Endodermal cell (in vitro differentiated cells): ENCODE data around the gene TCN1. TPM values are rescaled to one million over a fixed set of nuclear protein-coding genes. Genes with fewer than 3 reads are reported as not detected.
A peak's percentile ranks its signal among the peaks of the same experiment; 100 is the strongest.

Experiments
- DNase-seq: peaks from one replicate; pipeline ENCODE4 v3.0.0-alpha.2; 2017
- H3K27ac ChIP-seq: 2 replicates; pipeline ENCODE4 v1.5.1; 2013; ENCODE audit warnings: mild to moderate bottlenecking, low read depth, low read length, moderate library complexity
- H3K27me3 ChIP-seq: 2 replicates; pipeline ENCODE4 v1.6.1; 2013; ENCODE audit warnings: mild to moderate bottlenecking, low read length, moderate library complexity; ENCODE audit not compliant: insufficient read depth, control insufficient read depth, poor library complexity, severe bottlenecking
- H3K36me3 ChIP-seq: 2 replicates; pipeline ENCODE4 v1.7.0; 2013; ENCODE audit warnings: mild to moderate bottlenecking, low read length, moderate library complexity; ENCODE audit not compliant: control insufficient read depth, insufficient read depth
- H3K4me1 ChIP-seq: one replicate; pipeline ENCODE4 v1.7.0; 2013; ENCODE audit warnings: low read length; ENCODE audit not compliant: control insufficient read depth, insufficient read depth
- H3K4me3 ChIP-seq: 2 replicates; pipeline ENCODE4 v1.5.1; 2013; ENCODE audit warnings: mild to moderate bottlenecking, low read length, moderate library complexity
- H3K9ac ChIP-seq: 2 replicates; pipeline ENCODE4 v1.6.1; 2013; ENCODE audit warnings: mild to moderate bottlenecking, low read length, moderate library complexity; ENCODE audit not compliant: poor library complexity, severe bottlenecking; ENCODE audit errors: extremely low read depth
- H3K9me3 ChIP-seq: 2 replicates; pipeline ENCODE4 v1.6.1; 2013; ENCODE audit warnings: mild to moderate bottlenecking, low read length, moderate library complexity; ENCODE audit not compliant: control insufficient read depth
- H3K27ac Mint-ChIP-seq: 2 replicates; pipeline ENCODE4 v1.8.0; 2020; ENCODE audit warnings: mixed read lengths
- H3K27me3 Mint-ChIP-seq: 2 replicates; pipeline ENCODE4 v1.8.0; 2021; ENCODE audit warnings: mild to moderate bottlenecking, mixed read lengths; ENCODE audit not compliant: insufficient read depth
- H3K36me3 Mint-ChIP-seq: 2 replicates; pipeline ENCODE4 v1.8.0; 2020; ENCODE audit warnings: low read depth, mixed read lengths
- H3K4me1 Mint-ChIP-seq: 2 replicates; pipeline ENCODE4 v1.8.0; 2020; ENCODE audit warnings: mixed read lengths
- H3K4me3 Mint-ChIP-seq: 2 replicates; pipeline ENCODE4 v1.8.0; 2020; ENCODE audit warnings: mild to moderate bottlenecking, moderate library complexity, mixed read lengths
- H3K9me3 Mint-ChIP-seq: 2 replicates; pipeline ENCODE4 v1.8.0; 2020; ENCODE audit warnings: mild to moderate bottlenecking, mixed read lengths
- CTCF ChIP-seq: fragments of 200-600 bp; sonication (generic); conservative IDR thresholded peaks from 2 replicates; pipeline ENCODE4 v1.5.0; 2021; ENCODE audit warnings: antibody characterized with exemption, mild to moderate bottlenecking
- WGBS, 2 experiments: methylation state at CpG; one replicate each; pipeline versions ENCODE4 v1.1.5 to v1.1.7; 2013; ENCODE audit warnings: missing lambda C conversion rate in 2 of 2, mixed read lengths in 1 of 2; ENCODE audit not compliant: insufficient coverage in 1 of 2, insufficient read length in 1 of 2; 5-methylcytosine and 5-hydroxymethylcytosine counted together
- total RNA-seq, 2 donors: library from RNA; stranded (reverse); fragmentation: NEBNext Ultra II Directional in 1 of 2; extraction: Animal tissue kit (Norgen Biotek cat#: 25700) in 1 of 2; gene quantifications; 2 replicates in 1 of 2; 3 replicates in 1 of 2; pipeline ENCODE4 v1.2.1, GENCODE V29; 2021

TCN1 gene
- total RNA-seq, 2 donors from 2014 or later: not detected

GRCh38 chr11:59900366-59901126 is 34.3 kb upstream of the TCN1 start:
- no peak overlapping the region for H3K9ac ChIP-seq
- no peak for TF ChIP-seq CTCF
- no peak overlapping the region for H3K27ac Mint-ChIP-seq

GRCh38 chr11:59899532-59899931 is 33.2 kb upstream of the TCN1 start:
- peak; percentile 20 for TF ChIP-seq CTCF
- no peaks in the 10 kb centered on the region for H3K27me3 Mint-ChIP-seq
- no peaks in the 10 kb centered on the region for H3K4me1 Mint-ChIP-seq
- no peaks in the 10 kb centered on the region for H3K27me3 ChIP-seq
- no peaks in the 10 kb centered on the region for H3K9me3 Mint-ChIP-seq
- H3K4me1 ChIP-seq: no peaks in the 10 kb centered on the region
- WGBS, 2 experiments: 92 to 96% methylated on average over 8 to 11 of the region's 11 CpGs
- no peak overlapping the region for H3K27ac ChIP-seq
- H3K4me3 ChIP-seq: no peak overlapping the region
- H3K9me3 ChIP-seq: no peaks in the 10 kb centered on the region
- no peaks in the 10 kb centered on the region for H3K36me3 Mint-ChIP-seq
- no peak overlapping the region for H3K27ac Mint-ChIP-seq
- peak; percentile 67 for DNase-seq
- H3K9ac ChIP-seq: no peak overlapping the region
- no peak overlapping the region for H3K4me3 Mint-ChIP-seq
- no peaks in the 10 kb centered on the region for H3K36me3 ChIP-seq

More at GRCh38 chr11:59900366-59901126, 34.3 kb upstream of the TCN1 start:
- Histone ChIP-seq H3K27me3 (no peaks in the 10 kb centered on the region), H3K9me3 (no peaks in the 10 kb centered on the region), H3K4me1 (no peaks in the 10 kb centered on the region), H3K27ac (no peak overlapping the region), H3K4me3 (no peak overlapping the region), H3K36me3 (no peaks in the 10 kb centered on the region)
- Mint-ChIP-seq H3K4me3 (no peak overlapping the region), H3K36me3 (no peaks in the 10 kb centered on the region), H3K27me3 (no peaks in the 10 kb centered on the region), H3K9me3 (no peaks in the 10 kb centered on the region), H3K4me1 (no peaks in the 10 kb centered on the region)
- WGBS, 2 experiments: 94 to 95% methylated on average over 2 to 6 of the region's 6 CpGs
- DNase-seq: no peak

GRCh38 chr11:59898650-59899049 is 32.4 kb upstream of the TCN1 start:
- Mint-ChIP-seq H3K27me3 (no peaks in the 10 kb centered on the region), H3K4me3 (no peak overlapping the region), H3K4me1 (no peaks in the 10 kb centered on the region), H3K9me3 (no peaks in the 10 kb centered on the region), H3K27ac (no peak overlapping the region), H3K36me3 (no peaks in the 10 kb centered on the region)
- no peak overlapping the region for H3K4me3 ChIP-seq
- H3K27me3 ChIP-seq: no peaks in the 10 kb centered on the region
- no peak for TF ChIP-seq CTCF
- DNase-seq: no peak
- H3K9me3 ChIP-seq: no peaks in the 10 kb centered on the region
- H3K9ac ChIP-seq: no peak overlapping the region
- H3K36me3 ChIP-seq: no peaks in the 10 kb centered on the region
- no peaks in the 10 kb centered on the region for H3K4me1 ChIP-seq
- no peak overlapping the region for H3K27ac ChIP-seq
- WGBS, 2 experiments: 91 to 97% methylated on average over 7 of the region's 7 CpGs
